PC-9 (cell line): ENCODE results near the gene ADAR. TPM values are rescaled to one million over a fixed set of nuclear protein-coding genes. Genes with fewer than 3 reads are reported as not detected.
A peak's percentile ranks its signal among the peaks of the same experiment; 100 is the strongest.

Source experiments
- BruUV-seq: library from RNA; stranded (reverse); fragments of 400-500 nt; replicated peaks from 2 replicates; lab custom pipeline; 2021; lab: Mats Ljungman, UMichigan
- CTCF ChIA-PET: fragments of 300-600 bp; sonication (Branson Sonifier 250); formaldehyde crosslinking; loops from one replicate; lab custom pipeline; 2022; ENCODE audit warnings: antibody characterized with exemption; lab: Charles Lee
- POLR2A ChIA-PET: fragments of 300-600 bp; sonication (Branson Sonifier 250); formaldehyde crosslinking; loops from one replicate; lab custom pipeline; 2022; ENCODE audit warnings: antibody characterized with exemption; ENCODE audit not compliant: unreplicated experiment; lab: Charles Lee
- DNase-seq, 2 experiments: peaks; one replicate each; pipeline versions ENCODE4 v3.0.0 to v3.0.0-alpha.2; 2015 to 2022; ENCODE audit warnings: mixed read lengths in 1 of 2
- H2AFZ ChIP-seq: fragments of 200-600 bp; sonication (generic); 2 replicates; pipeline ENCODE4 v1.8.1; 2017; ENCODE audit warnings: antibody characterized with exemption
- H3F3A ChIP-seq: fragments of 200-600 bp; sonication (generic); 2 replicates; pipeline ENCODE4 v1.8.1; 2017; ENCODE audit warnings: antibody characterized with exemption, mild to moderate bottlenecking, low read depth; ENCODE audit not compliant: insufficient read depth
- H3K27ac ChIP-seq: fragments of 200-600 bp; sonication (generic); 2 replicates; pipeline ENCODE4 v1.6.1; 2016; ENCODE audit warnings: mixed run types
- H3K27me3 ChIP-seq: fragments of 200-600 bp; sonication (generic); 2 replicates; pipeline ENCODE4 v1.6.1; 2016; ENCODE audit warnings: low read depth, mixed run types; ENCODE audit not compliant: insufficient read depth
- H3K36me3 ChIP-seq: fragments of 200-600 bp; sonication (generic); 2 replicates; pipeline ENCODE4 v1.6.1; 2016; ENCODE audit warnings: low read depth, mixed run types
- H3K4me1 ChIP-seq: fragments of 200-600 bp; sonication (generic); replicated peaks from 2 replicates; pipeline ENCODE4 v1.6.1; 2016; ENCODE audit warnings: mixed run types; ENCODE audit not compliant: insufficient read depth
- H3K4me2 ChIP-seq: fragments of 200-600 bp; sonication (generic); 2 replicates; pipeline ENCODE4 v1.6.1; 2017; ENCODE audit warnings: mixed run types
- H3K4me3 ChIP-seq: fragments of 200-600 bp; sonication (generic); 2 replicates; pipeline ENCODE4 v1.6.1; 2016; ENCODE audit warnings: mixed run types
- H3K79me2 ChIP-seq: fragments of 200-600 bp; sonication (generic); 2 replicates; pipeline ENCODE4 v1.6.1; 2017; ENCODE audit warnings: low read depth, mixed run types
- H3K9me2 ChIP-seq: fragments of 200-600 bp; sonication (generic); 2 replicates; pipeline ENCODE4 v1.8.1; 2017; ENCODE audit warnings: mild to moderate bottlenecking; ENCODE audit not compliant: insufficient read depth
- H3K9me3 ChIP-seq: fragments of 200-600 bp; sonication (generic); 2 replicates; pipeline ENCODE4 v1.8.1; 2016; ENCODE audit warnings: low read depth; ENCODE audit not compliant: insufficient read depth
- H4K20me1 ChIP-seq: fragments of 200-600 bp; sonication (generic); 2 replicates; pipeline ENCODE4 v1.8.1; 2017; ENCODE audit not compliant: insufficient read depth
- EZH2 ChIP-seq: fragments of 200-600 bp; sonication (generic); IDR thresholded peaks from 2 replicates; pipeline ENCODE4 v1.8.0; 2017; ENCODE audit warnings: antibody characterized with exemption, low read depth
- intact Hi-C: fragments of 100-400 bp; cut with micrococcal nuclease; formaldehyde crosslinking; loops from one replicate; pipeline ENCODE4 v1.10.0; 2022; ENCODE audit not compliant: unreplicated experiment
- total RNA-seq: library from RNA; stranded (reverse); gene quantifications from 2 replicates; pipeline ENCODE4 v1.2.3, GENCODE V29; 2021
- TF ChIP-seq, protein P1 (sequence below): fragments of 200-600 bp; sonication (generic); conservative IDR thresholded peaks from 2 replicates; pipeline ENCODE4 v1.6.1; 2017; ENCODE audit warnings: mixed run types, antibody characterized with exemption, mild to moderate bottlenecking, moderate library complexity

ADAR gene
- total RNA-seq, 1 experiment from 2014 or later: 120 TPM

DNA sequence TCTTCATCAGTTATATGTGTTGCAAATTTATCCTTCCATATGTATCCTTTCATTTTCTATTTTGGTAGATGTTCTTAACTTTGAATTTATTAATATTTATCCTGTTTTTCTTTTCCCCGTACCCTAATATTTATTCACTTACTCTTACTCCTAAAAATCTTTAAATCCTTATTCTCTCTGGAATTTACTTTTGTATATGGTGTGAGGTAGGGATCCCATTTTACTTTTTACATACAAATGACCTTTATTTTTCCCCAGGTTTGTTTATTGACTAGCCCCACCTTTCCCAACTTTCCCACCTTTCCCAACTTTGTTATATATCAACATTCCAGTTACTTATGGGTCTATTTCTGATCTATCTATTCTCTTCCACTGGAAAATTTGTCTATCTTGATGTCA, 21.7 kb upstream of the ADAR start:
- Histone ChIP-seq H3F3A (no peaks in the 10 kb centered on the region), H3K9me3 (no peaks in the 10 kb centered on the region), H3K36me3 (no peaks in the 10 kb centered on the region), H3K79me2 (peaks cover 30% of the 10 kb centered on the region), H3K4me3 (no peak overlapping the region), H4K20me1 (no peaks in the 10 kb centered on the region; the same call in 1 of the 2 replicates), H2AFZ (no peak overlapping the region; the same call in 1 of the 2 replicates), H3K4me2 (no peak overlapping the region), H3K27me3 (peaks cover 32% of the 10 kb centered on the region), H3K9me2 (no peaks in the 10 kb centered on the region), H3K4me1 (peaks cover 7% of the 10 kb centered on the region), H3K27ac (no peak overlapping the region)
- CTCF ChIA-PET: no interaction called here
- no TSS peak for BruUV-seq
- TF ChIP-seq, protein P1, sequence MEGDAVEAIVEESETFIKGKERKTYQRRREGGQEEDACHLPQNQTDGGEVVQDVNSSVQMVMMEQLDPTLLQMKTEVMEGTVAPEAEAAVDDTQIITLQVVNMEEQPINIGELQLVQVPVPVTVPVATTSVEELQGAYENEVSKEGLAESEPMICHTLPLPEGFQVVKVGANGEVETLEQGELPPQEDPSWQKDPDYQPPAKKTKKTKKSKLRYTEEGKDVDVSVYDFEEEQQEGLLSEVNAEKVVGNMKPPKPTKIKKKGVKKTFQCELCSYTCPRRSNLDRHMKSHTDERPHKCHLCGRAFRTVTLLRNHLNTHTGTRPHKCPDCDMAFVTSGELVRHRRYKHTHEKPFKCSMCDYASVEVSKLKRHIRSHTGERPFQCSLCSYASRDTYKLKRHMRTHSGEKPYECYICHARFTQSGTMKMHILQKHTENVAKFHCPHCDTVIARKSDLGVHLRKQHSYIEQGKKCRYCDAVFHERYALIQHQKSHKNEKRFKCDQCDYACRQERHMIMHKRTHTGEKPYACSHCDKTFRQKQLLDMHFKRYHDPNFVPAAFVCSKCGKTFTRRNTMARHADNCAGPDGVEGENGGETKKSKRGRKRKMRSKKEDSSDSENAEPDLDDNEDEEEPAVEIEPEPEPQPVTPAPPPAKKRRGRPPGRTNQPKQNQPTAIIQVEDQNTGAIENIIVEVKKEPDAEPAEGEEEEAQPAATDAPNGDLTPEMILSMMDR: no peak
- TF ChIP-seq EZH2: no peak
- intact Hi-C loops: loop anchor here (5.0 kb wide), 1 partner anchor 308 kb away; the partner anchor contains the start of gene PMVK
- POLR2A ChIA-PET: no interaction called here
- no peak for DNase-seq

DNA sequence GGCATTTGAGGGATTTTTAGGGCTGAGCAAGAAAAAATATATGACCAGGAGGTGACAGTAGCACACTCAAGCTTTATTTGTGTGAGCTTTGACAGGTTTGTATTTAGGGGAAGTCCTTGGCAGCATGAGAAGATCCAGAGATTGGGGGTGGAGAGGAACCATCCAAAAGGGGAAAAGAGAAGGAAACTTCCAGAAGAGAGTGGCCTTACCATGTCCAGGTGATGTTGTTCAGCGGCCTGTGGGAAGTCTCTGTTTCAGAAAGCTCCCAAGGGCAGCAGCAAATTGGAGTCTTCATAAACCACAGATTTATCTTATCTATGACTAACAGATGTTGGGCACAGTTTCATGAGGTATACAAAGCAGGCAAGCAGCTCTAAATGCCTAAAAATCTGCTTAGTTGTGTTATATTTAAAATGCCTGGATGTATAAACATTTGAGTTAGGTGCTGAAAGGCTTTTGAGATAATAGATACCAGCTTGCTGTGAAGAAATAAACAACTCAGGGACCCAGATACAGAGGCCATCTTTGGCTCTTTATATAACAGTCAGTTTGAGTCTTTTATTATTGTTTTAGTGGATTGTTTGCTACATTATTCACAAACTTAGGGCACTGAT, 21.2 kb upstream of the ADAR start:
- no TSS peak for BruUV-seq

DNA sequence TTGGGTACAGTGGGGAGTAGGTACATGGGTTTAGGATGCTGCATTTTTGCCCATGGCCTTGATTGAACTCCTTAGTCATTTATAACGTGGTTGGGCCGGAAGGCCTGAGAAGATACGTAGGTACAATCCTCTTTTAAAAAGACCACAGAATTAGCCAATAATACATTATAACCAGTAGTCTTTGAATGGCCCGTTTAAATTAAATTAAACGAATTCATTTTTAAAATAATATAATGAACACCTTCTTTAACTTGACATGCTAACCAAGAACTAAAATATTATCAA, 20.1 kb upstream of the ADAR start:
- POLR2A ChIA-PET: no interaction called here
- Histone ChIP-seq H3K4me1 (peaks cover 7% of the 10 kb centered on the region), H3K4me3 (peak overlapping the region; percentile 95), H3F3A (no peaks in the 10 kb centered on the region), H3K36me3 (no peaks in the 10 kb centered on the region), H3K27ac (peak overlapping the region; percentile 28), H3K9me3 (no peaks in the 10 kb centered on the region), H3K27me3 (peaks cover 20% of the 10 kb centered on the region), H3K79me2 (peaks cover 46% of the 10 kb centered on the region), H2AFZ (peak overlapping the region; percentile 98), H3K9me2 (no peaks in the 10 kb centered on the region), H3K4me2 (peak overlapping the region; percentile 79), H4K20me1 (peaks cover 3% of the 10 kb centered on the region; the same call in 1 of the 2 replicates)
- intact Hi-C loops: loop anchor here (5.0 kb wide), 1 partner anchor 309 kb away; the partner anchor contains the start of gene PMVK
- TSS peak; percentile 78 for BruUV-seq
- CTCF ChIA-PET: no interaction called here
- TF ChIP-seq EZH2: no peak
- TF ChIP-seq, protein P1: no peak
- DNase-seq: no peak

More for the DNA sequence above, 21.2 kb upstream of the ADAR start:
- CTCF ChIA-PET: no interaction called here
- DNase-seq: no peak
- Histone ChIP-seq H3K27ac (no peak overlapping the region), H3K79me2 (peaks cover 35% of the 10 kb centered on the region), H3K9me2 (no peaks in the 10 kb centered on the region), H3K4me3 (no peak overlapping the region), H3K9me3 (no peaks in the 10 kb centered on the region), H2AFZ (no peak overlapping the region; the same call in none of the 2 replicates), H3F3A (no peaks in the 10 kb centered on the region), H3K4me2 (no peak overlapping the region), H3K4me1 (peaks cover 7% of the 10 kb centered on the region), H4K20me1 (no peaks in the 10 kb centered on the region; the same call in 1 of the 2 replicates), H3K36me3 (no peaks in the 10 kb centered on the region), H3K27me3 (peaks cover 29% of the 10 kb centered on the region)
- no peak for TF ChIP-seq EZH2
- TF ChIP-seq, protein P1: no peak
- intact Hi-C loops: loop anchor here (5.0 kb wide), 1 partner anchor 308 kb away; the partner anchor contains the start of gene PMVK
- POLR2A ChIA-PET: no interaction called here
